ENCODE results near the gene SASH1.

DNA sequence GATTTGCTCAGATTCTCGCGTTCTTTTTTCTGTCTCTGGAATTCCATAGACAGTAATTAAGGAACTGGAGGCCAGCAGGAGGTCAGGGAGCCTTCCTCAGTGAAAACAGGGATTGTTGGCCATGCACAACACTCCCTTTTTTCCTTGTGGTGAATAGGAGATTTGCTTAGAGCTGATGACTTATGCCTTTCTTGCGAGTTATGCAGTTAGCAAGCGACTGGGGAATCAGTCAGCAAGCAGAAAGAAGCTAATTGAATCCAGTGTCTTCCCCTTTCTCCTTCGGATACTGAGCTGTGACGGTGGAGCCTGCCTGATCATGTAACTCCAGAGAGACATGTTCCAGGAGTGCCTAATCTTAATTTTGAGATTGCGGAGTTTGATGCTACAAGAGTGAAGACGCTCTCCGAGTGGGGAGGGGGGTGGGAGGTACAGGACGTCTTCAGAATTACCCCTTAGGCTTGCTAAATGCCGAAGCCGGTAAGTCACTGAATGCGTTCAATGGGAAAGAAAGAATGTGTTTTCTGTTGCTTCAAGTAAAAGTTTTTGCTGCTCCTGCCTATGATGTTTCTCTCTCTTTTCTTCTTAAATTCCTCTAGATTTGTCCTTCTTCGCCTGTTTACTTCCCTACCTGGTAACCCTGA lies 165.9 kb downstream of the SASH1 start:
- TF ChIP-seq CTCF (IDR thresholded peaks at IDR 0.05; ENCODE audit: insufficient read depth, low read depth, low read length) (peak; percentile 11), EZH2 (IDR thresholded peaks at IDR 0.05; ENCODE audit: insufficient read depth, low read length) (no peak)

Data from astrocyte (in vitro differentiated cells and primary cell).